HG02798 (cell line): ENCODE data around the gene RBM6.
"Not testable (repeated sequence)": the region's sequence is repeated elsewhere in the genome, so short reads cannot be mapped to it uniquely, and the experiment has no call there.

Source experiments
- ATAC-seq: cut with Tn5 transposase; IDR thresholded peaks from one replicate; pipeline ENCODE4 v1.9.1; 2021; ENCODE audit warnings: mild to moderate bottlenecking; ENCODE audit not compliant: unreplicated experiment, poor library complexity

RBM6 gene

DNA sequence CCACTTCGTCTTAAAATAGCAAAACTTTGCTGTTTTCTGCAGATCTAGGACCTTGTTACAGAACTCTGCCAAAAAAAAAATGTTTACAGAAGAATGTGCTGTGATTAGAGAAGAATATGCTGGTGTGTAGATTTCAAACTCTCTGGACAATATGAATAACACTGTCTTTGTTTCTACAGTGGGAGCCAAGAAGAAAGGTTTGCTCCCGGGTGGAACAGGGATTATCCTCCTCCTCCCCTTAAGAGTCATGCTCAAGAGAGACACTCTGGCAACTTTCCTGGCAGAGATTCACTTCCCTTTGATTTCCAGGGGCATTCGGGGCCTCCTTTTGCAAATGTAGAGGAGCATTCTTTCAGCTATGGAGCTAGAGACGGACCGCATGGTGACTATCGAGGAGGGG is 27.3 kb downstream of the RBM6 start:
- no peak for ATAC-seq

DNA sequence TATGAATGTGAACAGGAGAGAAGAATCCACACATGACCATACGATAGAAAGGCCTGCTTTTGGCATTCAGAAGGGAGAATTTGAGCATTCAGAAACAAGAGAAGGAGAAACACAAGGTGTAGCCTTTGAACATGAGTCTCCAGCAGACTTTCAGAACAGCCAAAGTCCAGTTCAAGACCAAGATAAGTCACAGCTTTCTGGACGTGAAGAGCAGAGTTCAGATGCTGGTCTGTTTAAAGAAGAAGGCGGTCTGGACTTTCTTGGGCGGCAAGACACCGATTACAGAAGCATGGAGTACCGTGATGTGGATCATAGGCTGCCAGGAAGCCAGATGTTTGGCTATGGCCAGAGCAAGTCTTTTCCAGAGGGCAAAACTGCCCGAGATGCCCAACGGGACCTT is 28.4 kb downstream of the RBM6 start:
- ATAC-seq = no peak

- ATAC-seq = no peak
These were observed 32.7 kb downstream of the RBM6 start for GRCh38 chr3:49972656-49973055.

DNA sequence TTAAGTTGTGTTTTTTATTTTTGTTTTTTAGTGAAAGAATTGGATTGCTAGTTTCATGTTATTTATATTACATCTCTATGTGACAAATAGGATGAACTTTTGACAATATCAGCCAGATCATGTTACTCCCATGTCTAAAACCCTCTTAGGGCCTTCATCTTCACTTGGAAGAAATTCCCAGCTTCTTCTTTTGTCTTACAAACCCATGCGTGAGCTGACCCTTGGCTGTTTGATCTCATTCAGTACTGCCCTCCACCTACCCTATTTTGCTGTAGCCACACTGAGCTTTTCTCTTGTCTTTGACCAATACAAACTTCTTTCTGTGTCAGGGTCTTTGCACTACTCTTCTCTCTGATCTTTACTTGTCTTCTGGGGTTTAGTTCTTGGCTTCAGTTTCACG is 37.0 kb downstream of the RBM6 start:
- no peak for ATAC-seq

DNA sequence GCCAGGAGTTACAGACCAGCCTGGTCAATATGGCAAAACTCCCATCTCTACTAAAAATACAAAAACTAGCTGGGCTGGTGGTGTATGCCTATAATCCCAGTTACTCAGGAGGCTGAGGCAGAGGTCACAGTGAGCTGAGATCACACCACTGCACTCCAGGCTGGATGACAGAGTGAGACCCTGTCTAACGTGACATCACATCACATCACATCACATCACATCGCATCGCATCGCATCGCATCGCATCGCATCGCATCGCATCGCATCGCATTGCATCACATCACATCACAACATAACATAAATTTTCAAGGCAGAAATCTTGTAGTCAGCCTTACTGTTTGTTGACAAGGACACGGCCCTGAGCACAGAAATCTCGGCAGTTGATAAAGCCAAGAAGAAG is 44.4 kb downstream of the RBM6 start:
- ATAC-seq = no peak

GRCh38 chr3:49992326-49992725 is 52.4 kb downstream of the RBM6 start:
- no peak for ATAC-seq

DNA sequence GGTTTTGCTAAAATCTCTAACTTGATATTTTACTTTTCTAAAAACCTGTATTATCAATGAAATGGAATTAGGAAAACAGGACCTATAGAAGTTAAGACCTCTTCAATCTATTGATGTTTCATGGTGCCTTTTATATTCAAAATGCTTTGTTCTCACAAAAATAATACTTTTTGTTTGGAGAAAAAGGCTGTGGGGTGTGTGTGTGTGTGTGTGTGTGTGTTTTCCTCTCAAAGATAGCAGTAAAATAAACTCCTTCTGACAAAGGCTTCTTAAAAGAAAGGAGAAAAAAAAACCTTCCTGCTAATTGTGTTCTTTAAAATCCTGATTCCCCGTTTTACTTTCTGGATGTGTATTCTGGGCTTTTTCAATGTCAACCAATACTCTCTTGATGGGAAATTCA is 54.5 kb downstream of the RBM6 start:
- ATAC-seq = no peak

GRCh38 chr3:49996016-49996415 is 56.1 kb downstream of the RBM6 start:
- no peak for ATAC-seq

- no peak for ATAC-seq
These were observed 57.9 kb downstream of the RBM6 start for GRCh38 chr3:49997862-49998261.

DNA sequence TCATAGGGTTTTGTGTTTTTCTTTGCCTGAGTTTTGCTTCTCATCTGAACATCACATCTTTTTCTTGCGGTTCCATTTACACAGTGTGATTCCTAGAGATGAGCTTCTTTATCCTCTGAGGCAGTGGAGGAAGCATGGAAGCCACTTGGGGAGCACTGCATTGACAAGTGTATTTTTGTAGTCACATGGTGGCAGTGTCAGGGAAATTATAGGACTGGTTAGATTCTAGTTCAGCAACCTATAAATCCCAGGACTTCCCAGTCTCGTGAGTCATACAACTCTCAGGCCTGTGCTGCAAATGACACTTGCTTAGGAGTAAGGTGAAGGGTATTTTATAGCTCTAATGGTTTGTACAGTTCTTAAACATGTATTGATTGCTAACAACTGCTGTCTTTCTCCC is 58.4 kb downstream of the RBM6 start:
- ATAC-seq = no peak

DNA sequence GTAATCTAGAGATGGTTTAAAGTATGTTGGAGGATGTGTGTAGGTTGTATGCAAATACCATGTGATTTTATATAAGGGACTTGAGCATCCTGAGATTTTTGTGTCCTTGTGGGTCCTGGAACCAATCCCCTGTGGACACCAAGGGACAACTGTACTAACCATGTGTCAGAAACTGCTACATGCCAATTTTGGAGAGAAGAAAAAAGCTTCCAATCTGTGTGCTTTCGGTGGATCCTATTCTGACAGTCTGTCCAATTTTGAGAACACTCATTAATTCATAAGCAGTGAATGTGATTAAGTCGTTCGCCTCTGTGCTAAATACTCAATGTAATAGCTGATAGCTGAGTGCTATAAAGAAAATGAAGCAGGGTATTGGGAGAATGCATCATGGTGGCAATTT is 61.6 kb downstream of the RBM6 start:
- no peak for ATAC-seq

DNA sequence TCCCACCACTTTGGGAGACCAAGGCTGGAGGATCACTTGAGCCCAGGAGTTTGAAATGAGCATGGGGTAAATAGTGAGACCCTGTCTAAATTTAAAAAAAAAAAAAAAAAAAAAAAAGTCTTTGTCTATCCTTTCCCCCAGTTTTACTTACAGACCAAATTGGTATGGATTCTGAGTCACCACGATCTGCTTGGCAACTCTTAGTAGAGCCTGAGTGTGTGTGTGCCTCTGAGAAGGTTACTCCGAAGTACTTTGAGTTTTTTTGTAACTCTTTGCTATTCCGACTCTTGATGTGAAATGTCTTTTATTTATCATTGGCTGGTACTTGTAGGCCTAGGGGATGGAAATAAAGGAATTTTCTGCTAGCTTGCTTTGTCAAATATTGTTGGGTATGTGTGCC is 63.3 kb downstream of the RBM6 start:
- no peak for ATAC-seq

DNA sequence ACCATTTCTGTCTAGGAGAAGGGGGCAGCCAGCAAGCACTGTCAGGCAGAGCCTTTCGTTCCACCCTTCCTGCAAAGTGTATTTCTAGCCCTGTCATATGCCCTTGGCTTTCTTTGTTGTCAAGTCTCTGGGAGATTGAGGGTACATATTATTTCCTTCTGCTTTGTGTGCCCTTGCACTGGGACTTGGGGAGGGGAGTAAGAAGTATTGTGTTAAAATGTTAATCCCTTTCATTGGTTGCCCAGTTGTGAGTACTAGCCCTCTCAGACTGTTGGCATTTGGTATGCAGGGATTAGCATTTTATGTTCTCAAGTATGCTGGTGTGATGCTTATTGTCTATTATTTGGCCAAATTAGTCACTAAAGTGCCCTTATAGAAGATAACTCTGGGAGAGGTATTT is 63.9 kb downstream of the RBM6 start:
- no peak for ATAC-seq

DNA sequence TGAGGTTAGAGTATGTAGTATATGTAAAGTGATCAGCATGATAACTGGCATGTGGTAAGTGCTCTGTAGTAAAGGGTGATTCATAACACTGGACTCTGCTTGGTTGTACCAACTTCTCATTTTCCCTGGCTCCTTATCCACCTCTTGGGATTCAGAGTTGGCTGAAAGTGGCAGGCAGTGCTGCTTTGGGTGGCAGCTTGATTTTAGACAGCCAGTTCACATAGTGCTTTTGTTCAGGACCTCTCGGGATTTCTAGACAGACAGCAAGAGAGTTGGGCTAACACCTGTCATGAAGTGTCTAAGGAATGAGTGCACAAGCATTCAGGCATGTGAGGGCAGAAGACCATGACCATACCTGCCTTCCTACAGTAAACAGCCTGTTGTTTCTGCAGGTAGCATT is 69.0 kb downstream of the RBM6 start:
- no peak for ATAC-seq

GRCh38 chr3:50010959-50011358 is 71.0 kb downstream of the RBM6 start:
- no peak for ATAC-seq

GRCh38 chr3:50015918-50016317 is 76.0 kb downstream of the RBM6 start:
- no peak for ATAC-seq

DNA sequence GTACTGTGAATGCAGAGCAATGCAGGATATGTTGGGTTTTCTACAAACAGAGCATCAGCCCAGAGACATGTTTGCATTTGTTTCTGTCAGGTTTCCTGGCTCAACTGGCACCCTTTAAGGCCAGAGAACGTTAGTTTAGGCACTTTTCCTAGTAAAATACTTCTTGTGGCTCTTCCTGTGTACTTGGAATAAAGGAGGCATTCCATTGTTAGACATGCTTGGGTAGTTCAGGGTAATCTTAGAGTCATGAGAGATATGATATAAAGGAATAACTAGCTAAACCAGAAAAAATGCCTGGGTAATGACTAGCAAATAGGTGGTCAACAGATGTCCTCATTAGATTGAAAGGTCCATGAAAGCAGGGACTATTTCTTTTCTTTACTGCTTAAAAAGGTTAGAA is 88.4 kb downstream of the RBM6 start:
- ATAC-seq = no peak

DNA sequence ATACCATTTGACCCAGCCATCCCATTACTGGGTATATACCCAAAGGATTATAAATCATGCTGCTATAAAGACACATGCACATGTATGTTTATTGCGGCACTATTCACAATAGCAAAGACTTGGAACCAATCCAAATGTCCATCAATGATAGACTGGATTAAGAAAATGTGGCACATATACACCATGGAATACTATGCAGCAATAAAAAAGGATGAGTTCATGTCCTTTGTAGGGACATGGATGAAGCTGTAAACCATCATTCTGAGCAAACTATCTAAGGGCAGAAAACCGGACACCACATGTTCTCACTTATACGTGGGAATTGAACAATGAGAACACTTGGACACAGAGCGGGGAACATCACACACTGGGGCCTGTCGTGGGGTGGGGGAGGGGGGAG is 91.3 kb downstream of the RBM6 start:
- not testable (repeated sequence) for ATAC-seq

DNA sequence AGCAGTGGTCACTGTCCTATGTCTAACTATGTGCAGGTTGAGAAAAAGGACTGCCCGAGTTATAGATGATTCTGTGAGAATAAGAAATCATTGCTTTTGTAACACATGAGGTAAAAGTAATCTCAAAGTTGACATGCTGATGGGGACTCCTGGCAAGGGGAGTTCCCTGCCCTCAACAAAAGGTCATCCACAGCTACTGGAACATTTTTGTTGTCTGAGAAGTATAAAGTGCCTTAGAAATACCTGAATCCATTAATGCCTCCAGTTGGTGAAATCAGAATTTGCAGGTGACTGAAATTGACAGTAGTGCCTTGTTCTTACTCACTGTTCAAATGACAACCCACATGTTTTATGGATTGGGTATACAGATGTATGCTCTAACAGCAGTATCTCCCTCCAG is 105.0 kb downstream of the RBM6 start:
- no peak for ATAC-seq

DNA sequence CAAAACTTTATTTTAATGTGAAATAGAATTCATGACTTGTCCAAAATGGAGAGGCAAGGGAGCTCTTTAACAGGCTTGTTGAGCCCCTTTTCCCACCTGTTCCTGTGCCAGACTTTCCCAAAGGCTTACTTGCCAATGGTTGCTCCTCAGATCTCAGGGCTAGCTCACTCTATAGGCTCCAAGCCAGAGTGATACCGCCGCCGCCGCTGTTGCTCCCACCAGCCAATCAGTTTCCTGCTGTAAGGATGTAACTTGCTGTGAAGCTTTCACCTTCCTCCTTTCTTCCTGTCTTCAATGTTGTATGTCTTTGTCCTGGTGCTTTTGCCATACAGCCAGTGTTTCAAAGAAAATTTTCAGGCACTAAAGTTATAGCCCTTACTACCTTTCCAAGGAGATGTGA is 107.5 kb downstream of the RBM6 start:
- ATAC-seq = no peak

GRCh38 chr3:50050361-50050760 is 110.4 kb downstream of the RBM6 start:
- no peak for ATAC-seq

DNA sequence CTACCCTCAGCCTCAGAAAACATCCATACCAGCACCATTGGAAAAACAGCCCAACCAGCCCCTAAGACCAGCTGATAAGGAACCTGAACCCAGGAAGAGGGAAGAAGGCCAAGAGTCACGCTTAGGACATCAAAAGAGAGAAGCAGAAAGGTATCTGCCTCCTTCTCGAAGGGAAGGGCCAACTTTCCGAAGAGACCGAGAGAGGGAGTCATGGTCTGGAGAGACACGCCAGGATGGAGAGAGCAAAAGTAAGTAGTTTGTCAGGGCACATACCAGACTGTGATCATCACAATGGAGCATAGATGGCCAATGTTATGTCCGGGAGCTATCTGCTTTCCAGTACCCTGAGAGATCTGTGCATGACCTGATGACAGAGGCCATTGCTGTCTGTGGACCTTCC is 117.8 kb downstream of the RBM6 start:
- no peak for ATAC-seq

GRCh38 chr3:50068134-50068533 is 128.2 kb downstream of the RBM6 start:
- no peak for ATAC-seq
